ENCODE results near the gene ORAI2.
"Not testable (repeated sequence)": the region's sequence is repeated elsewhere in the genome, so short reads cannot be mapped to it uniquely, and the experiment has no call there.

Gene ORAI2

DNA sequence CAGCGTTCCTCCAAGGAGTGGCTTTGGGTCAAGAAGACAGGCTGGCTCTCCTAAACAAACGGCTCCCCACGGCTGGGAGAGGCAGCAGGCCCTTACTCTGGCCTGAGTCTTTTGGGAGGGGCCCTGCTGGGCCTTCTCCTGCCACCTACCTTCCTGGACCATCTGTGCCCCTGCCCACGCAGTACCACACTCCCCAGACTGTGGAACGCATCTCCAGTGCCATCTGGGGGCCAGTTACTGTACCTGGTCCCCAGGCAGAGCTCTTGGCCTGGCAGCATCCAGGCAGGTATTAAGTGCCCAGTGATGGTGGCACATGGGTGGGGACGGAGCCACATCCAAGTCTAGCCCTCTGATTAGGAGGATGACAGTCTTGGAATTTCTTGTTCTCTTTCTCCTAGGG is 16.9 kb downstream of the ORAI2 start:
- no peak for DNase-seq

DNA sequence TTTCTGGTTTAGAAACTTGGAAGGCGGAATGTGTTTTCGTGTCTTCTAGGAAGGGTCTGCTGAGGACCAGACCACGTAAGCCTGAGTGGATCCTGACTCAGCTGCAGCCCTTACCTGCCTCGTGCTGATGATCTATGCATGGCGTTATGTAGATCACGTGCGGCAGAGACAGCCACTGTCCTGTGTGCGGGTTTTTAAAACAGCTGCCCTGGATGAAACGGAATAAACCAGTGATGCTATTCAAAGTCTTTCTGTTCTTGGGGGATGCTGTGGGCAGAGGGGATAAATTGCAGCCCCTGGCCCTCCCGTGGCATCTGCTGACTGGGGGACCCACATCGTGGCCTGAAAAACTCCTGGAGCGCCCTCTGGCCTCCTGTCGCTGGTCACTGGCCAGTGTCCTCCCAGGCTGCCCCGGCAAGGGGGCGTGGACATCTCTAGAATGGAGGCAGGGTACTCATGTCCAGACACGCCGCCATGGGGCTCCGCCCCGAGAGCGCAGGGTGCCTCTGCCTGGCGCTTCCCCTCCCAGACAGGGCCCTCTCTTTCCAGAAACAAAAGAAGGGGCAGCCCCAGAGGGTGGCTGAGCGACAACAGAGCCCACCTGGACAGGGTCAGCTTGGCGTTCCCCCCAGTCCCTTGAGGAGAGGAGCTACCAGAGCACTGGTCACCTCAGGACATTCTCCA is 18.1 kb downstream of the ORAI2 start:
- no peak for DNase-seq

DNA sequence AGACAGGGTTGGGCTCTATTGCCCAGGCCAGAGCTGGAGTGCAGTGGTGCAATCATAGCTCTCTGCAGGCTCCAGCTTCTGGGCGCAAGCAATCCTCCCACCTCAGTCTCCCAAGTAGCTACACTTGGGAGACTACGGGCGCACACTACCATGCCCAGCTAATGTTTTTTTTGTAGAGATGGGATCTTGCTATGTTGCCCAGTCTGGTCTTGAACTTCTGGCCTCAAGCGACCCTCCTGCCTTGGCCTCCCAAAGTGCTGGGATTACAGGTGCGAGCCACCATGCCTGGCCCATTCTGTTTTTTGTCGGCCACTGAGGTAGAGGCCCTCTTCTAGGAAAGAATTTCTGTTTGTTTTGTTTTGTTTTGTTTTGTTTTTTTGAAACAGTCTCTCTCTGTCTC is 19.1 kb downstream of the ORAI2 start:
- DNase-seq = no peak

DNA sequence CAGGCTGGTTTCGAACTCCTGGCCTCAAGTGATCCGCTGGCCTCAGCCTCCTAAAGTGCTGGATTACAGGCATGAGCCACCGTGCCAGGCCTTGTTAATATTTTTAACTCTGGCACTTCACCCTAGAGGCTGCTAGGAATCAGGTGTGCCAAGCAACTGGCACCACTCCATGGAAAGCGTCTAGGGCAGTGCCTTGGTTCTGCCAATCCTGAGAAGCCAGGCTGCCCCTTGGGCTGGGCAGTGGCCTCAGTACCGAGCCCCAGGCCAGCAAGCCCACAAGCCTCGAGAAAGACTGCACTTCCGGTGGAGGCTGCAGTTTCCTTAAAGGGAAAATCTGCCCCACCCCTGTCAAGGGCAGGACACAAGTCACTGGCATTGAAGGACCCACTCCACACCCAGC is 19.9 kb downstream of the ORAI2 start:
- DNase-seq = no peak

DNA sequence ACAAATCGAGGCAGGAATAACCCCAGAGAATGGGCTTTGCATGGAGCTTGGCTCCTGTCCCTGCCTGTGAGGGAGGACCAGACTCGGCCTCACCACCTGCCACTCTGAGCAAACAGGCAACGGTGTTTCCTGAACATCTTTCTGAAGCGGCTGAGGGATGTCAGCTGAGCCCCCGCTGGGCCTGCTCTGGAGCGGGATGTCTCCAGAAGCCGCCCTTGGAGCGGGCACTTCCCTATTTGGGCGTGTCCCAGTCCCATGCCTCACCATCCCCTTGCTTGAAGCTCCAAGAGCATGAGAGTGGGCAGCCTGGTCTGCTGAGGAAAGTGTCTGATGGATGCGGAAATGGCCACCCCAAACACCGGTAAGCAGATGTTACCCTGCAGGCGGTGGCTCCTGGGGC is 21.1 kb downstream of the ORAI2 start:
- DNase-seq = no peak

DNA sequence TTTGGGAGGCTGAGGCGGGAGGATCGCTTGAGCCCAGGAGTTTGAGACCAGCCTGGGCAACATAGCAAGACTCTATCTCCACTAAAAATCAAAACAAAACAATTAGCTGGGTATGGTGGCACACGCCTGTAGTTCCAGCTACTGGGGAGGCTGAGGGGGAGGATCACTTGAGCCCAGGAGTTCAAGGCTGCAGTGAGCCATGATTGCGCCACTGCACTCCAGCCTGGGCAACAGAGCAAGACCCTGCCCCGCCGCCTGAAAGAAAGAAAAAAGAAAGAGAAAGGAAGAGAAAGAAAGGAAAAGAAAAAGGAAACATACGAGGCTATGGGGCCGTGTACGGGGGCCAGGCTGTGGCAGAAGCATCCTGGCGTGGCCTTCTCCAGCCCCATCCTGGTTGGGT is 21.6 kb downstream of the ORAI2 start:
- not testable (repeated sequence) for DNase-seq

DNA sequence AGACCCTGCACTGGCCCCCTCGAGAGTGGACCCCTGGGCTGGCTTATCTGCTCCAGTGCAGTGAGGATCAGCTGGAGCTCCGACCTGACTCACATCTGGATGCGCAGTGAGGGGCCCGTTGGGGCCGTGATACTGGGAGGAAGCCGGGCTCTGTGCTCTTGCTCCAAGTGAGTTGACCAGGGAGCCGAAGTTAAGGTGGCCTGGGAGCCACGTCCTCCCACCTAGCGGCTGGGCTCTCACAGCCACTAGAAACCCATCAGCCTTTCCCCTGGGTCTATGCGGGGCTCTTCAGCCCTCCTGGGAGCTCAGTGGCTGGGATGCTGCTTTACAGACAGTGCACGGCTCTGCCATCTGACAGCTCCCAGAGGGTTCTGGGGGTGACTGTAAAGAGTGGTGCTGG is 22.2 kb downstream of the ORAI2 start:
- no peak for DNase-seq

DNA sequence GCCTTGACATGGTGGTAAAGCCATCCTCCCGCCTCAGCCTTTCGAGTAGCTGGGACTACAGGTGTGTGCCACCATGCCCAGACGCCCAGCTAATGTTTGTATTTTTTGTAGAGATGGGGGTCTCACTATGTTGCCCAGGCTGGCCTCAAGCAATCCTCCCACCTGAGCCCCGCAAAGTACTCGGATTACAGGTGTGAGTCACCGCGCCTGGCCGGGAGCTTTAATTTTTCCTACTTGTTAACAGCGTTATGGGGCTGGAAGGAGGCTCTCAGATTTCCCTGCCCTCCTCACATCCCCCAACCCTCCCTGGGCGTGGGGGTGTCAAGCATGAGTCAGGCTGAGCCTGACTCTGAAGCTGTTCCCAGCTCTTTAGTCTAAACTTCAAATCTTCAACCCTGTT is 23.0 kb downstream of the ORAI2 start:
- no peak for DNase-seq

DNA sequence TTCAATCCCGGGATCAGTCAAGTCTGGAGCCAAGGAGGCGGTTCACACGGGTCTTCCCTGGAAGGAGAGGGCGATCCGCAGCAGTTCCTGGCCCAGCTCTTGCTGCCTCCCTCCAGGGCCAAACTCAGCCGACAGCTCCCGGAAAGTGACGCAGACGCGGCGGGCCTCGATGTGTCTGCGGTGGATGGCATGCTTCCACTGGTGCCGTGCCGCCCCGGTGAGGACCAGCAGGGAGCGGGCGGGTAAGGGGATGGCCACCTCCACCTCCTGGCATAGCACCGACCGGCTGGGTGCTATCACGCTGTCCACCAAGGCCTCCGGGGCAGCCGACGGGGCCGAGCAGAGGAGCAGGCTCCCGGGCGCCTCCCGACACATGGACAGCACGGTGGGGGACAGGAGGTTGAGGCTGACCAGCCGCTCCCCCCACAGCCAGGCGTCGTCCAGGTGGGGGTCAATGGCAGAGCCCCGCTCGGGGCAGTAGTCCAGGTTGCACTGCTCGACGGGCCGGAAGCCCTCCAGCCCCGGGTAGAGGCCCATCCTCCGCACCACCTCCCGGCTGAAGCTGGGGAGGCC is 24.1 kb downstream of the ORAI2 start:
- no peak for DNase-seq

DNA sequence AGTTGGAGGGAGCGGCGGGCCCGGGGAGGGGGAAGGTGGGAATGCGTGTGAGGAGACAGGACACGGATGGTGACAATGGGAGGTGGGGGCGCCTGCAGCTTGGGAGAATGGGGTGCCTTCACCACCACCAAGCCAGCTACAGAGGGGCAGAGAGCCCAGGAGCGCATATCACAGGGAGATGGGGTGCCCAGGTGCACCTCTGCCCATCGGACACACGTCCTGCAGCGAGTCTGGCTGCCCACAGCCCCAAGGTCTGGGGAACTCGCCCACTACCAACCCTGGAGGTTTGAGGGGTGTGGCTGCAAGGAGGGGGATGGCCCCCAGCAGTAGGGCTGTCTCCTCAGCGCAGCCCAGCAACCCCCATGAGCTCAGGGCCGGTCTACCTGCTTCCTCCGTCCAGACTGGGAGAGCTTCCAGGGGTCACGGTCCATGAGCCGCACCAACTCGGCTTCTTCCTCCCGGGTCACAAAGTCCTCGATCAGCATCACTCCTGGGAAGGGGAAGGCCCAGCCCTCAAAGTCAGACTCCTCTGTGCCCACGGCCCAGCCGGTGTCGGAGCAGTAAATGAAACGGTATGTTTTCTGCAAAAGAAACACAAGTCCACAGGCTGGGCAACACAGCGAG is 26.0 kb downstream of the ORAI2 start:
- no peak for DNase-seq

DNA sequence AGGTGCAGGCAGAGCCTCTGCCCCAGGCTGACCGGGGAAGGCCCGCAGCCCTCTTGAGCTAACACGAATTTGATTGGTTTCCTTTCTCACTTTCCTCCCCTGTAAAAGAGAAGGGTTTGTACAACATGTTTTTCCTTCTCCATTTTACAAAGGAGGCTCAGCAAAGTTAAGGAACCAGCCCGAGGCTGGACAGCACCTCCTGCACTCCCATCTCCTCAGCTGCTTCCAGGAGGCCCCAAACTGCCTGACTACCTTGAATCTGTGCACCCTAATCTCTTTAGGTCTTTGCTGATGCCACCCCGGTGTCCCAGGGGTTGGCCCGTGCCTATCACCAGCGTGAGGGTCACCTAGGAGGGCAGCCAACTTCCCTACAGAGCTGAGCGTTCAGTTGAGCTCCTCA is 27.1 kb downstream of the ORAI2 start:
- no peak for DNase-seq

DNA sequence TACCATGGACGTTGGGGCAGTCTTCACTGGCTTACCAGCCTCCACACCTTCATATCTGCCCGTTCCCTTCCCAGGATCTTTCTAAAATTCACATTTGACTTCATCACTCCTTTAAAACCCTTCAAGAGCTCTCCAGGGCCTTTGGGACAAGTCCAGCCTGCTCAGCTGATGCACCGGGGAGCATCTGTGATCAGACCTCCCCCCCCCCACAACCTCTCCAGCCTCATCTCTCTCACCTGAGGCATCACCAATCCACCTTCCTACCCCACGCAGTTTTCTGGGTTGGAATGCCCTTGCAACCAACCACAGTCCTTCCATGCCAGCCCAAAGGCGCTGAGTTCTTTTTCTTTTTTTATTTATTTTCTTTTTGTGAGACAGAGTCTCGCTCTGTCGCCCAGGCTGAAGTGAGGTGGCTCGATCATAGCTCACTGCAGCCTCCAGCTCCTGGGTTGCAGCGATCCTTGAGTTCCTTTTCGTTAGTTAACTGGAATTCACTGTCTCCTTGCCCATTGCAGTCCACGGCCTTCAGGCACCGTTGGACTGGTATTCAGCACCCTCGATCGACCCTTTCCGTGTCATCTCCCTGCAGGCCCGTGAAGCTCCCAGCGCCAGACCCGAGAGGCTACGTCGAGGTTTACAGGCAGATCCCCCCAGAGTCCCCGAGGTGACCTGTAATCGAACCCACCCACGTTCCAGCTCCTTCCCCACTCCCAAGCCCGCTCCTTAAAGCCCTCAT is 30.6 kb downstream of the ORAI2 start:
- no peak for DNase-seq

DNA sequence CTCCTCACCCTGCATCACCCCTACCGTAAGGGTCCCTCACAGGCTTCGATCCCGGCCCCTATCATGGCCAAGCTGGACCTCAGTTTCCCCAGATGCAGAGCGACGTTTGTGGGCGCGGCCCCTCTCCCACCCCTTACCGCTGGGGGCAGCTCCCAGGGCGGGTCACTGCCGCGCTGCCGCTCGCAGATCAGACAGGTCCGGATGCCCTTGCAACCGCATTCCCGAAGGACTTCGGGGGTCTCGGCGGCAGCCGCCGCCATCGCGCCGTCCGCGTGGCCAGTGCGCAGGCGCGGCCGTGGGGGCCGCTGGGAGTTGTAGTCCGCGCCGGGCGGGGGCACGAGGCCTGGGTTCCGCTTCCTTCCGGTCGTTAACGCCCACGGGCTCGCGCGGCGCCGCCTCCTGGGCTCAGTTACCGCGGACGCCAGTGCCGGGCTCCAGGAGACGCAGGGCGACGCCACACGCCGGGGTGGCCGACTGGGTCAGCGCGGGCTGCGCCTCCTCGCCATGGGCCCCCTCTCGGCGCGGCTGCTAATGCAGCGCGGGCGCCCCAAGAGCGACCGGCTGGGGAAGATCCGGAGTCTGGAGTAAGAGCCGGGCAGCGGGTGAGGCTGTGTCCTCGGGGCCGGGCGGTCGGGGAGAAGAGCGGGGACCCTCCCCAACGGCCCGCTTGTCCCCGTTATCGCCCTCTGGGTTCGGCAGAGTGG is 31.4 kb downstream of the ORAI2 start, which contains the start of the genes ALKBH4 and LRWD1:
Gene ALKBH4 (minus strand): TSS at position 287 of the 704 bp plus-strand sequence. CDS start 27 bp downstream, at position 260.
Gene LRWD1 (plus strand): TSS at position 408 of the 704 bp plus-strand sequence. CDS start 97 bp downstream, at position 505.
- peak; percentile 63 for DNase-seq

DNA sequence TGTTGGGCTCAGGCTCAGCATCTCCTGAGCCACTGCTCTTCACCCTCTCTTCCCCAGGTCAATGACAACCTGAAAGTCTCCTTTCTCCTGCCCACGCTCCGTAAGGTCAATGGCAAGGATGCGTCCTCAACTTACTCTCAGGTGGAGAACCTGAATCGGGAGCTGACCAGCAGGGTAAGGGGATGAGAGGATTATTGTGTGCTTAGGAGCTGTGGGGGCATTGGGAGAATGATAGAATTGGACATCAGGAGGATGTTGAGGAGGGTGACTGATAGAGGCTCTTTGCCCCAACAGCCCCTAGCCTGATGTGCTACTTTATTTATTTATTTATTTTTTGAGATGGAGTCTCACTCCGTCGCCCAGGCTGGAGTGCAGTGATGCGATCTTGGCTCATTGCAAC is 32.7 kb downstream of the ORAI2 start:
- DNase-seq = no peak

DNA sequence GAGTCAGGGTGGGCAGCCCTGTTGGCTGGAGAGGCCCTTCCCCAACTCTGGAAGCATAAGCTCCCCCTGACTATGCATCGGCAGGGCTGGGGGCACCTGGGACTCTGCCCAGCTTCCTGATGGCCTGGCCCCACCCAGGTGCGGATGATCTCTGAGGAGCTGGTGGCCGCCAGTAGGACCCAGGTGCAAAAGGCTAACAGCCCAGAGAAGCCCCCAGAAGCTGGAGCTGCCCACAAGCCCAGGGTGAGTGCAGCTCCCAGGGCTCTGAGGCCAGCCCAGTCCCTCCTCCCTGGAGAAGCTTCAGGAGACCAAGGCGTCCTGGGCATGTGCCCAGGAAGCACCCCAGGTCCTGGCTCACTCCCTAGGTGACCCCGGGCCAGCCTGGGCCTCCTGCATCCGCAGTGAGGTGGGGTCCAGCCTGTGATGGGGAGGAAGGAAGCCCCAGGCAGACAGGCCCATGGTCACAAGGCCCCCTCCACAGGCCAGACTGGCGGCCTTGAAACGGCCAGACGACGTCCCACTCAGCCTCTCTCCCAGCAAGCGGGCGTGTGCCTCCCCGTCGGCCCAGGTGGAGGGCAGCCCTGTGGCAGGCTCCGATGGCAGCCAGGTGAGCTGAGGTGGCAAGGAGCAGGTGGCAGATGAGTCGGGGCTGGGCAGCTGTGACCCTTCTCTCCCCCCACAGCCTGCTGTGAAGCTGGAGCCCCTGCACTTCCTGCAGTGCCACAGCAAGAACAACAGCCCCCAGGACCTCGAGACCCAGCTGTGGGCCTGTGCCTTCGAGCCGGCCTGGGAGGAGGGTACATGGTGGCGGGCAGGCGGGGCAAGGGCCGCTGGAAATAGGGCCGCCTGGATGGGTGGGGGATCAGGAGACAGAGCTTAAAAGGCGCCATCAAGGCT is 34.5 kb downstream of the ORAI2 start:
- no peak for DNase-seq

DNA sequence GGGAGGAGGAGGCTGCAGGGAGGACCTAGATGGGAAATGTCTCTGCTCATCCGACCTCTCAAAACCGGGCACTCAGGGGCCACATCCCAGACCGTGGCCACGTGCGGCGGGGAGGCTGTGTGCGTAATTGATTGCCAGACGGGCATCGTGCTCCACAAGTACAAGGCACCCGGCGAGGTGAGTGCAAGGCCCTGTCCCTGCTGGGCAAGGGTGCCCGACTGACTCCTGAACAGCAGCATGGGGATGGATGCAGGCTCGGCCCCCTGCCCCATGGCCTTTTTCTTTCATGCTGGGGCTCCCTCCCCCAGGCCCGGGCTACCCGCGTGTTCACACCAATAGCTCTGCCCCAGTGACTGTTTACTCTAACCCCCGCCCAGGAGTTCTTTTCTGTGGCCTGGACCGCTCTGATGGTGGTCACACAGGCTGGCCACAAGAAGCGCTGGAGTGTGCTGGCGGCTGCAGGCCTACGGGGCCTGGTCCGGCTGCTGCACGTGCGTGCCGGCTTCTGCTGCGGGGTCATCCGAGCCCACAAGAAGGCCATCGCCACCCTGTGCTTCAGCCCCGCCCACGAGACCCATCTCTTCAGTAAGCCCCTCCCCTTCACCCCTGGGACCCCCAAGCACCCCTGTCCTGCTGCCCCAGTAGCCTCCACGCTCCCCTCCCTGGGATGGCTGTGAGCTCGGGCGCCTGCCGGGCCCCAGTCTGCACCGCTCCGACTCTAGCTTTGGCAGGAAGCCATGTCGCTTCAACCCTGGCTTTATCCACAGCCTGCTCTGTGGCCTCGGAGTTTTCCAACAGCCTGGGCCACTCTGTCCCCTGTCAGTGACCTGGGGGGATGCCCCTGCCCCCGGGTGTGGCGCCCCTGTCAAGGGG is 35.3 kb downstream of the ORAI2 start:
- DNase-seq = no peak

DNA sequence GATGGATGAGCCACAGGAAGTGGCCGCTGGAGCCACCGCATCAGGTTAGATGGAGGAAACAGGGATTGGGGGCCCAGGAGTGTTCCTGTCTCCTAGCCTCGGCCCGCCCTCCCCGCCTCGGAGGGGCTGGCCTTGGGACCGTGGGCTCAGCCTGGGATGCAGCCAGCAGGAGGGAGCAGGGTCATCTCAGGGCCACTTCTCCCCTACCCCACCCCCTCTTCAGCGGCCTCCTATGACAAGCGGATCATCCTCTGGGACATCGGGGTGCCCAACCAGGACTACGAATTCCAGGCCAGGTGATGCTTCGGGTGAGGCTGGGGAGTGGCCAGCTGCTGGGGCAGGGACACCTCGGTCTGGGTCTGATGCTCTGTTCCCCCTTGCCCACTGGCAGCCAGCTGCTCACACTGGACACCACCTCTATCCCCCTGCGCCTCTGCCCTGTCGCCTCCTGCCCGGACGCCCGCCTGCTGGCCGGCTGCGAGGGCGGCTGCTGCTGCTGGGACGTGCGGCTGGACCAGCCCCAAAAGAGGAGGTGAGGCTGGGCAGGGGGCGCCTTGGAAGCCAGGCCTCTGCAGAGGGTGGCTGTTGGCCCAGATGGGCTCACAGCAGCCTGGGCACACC is 36.1 kb downstream of the ORAI2 start:
- no peak for DNase-seq

DNA sequence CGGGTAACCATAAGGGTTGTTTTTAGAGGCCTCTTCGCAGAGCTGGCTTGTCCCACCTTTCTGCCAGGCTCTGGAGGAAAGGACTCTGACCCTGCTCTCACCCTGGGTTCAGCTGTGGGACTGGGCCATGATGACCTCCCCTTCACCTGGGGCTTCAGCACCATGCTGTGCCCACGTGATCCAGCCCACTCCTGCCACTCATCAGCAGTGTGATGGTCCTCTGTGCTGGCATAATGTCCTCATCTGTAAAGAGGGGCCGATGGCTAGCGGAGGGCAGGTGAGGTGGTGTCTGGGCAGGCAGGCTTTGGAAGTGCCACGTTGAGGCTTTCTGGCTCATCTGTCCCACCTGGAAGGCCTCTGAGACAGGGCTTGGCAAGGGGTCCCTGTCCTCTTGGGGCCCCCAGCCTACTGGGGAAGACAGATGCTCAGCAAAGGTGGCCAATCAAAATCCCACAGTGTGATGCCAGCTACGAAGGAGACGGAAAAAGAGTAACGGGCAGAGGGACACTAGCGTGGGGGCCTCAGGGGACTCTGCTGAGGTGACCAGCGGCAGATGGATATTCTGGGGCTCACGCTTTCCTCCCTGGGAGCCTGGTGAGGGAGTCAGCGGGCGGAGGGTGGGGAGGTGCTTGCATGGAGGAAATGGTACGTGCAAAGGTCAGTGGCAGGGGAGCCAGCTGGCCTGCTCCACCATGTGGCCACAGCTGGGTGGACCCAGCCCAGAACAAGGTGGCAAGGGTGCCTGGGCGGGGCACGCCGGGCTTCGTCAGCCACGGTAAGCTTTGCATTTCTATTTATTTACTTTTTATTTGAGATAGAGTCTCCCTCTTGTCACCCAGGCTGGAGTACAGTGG is 36.8 kb downstream of the ORAI2 start:
- DNase-seq = no peak

DNA sequence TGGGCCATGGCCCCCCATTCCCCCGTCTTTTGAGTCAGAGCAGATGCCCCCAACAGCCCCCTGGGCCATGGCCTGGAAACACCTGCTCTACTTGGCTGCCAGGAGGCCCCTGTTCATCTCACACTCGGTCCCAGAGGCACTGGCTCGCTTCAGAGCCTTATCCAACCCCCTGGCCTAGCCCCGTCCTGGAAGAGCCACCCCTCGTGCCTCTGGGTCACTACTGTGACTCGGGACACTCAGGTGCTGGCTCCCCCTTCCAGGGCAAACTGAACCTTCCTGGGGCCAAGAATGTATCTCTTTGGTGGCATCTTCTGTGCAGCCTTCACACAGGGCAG is 38.4 kb downstream of the ORAI2 start:
- no peak for DNase-seq

Data from NCI-H1048 (cell line).